OCI-LY7 (cell line): Measurements from ENCODE around the gene TXNDC11.

Experiments used
- CTCF ChIP-seq: fragments of 200-600 bp; sonication (generic); conservative IDR thresholded peaks from 2 replicates; pipeline ENCODE4 v1.5.1; 2014; ENCODE audit warnings: mild to moderate bottlenecking, antibody characterized with exemption, low read length, moderate library complexity, mixed read lengths
- EZH2phosphoT487 ChIP-seq: fragments of 200-600 bp; sonication (generic); IDR thresholded peaks from 2 replicates; pipeline ENCODE4 v1.6.1; 2018; ENCODE audit warnings: low read depth, borderline replicate concordance, mild to moderate bottlenecking, mixed run types, antibody characterized with exemption, low read length, moderate library complexity, mixed read lengths

GRCh38 chr16:11668623-11669379 lies 73.9 kb downstream of the TXNDC11 start:
- no peak for TF ChIP-seq CTCF
- TF ChIP-seq EZH2phosphoT487: no peak
